Measurements from ENCODE around the gene STEAP1B. TPM values are rescaled to one million over a fixed set of nuclear protein-coding genes. Genes with fewer than 3 reads are reported as not detected.

Gene STEAP1B
- total and polyA plus RNA-seq, 4 donors: 0.06 to 0.28 (median 0.08) TPM; not detected in 1

DNA sequence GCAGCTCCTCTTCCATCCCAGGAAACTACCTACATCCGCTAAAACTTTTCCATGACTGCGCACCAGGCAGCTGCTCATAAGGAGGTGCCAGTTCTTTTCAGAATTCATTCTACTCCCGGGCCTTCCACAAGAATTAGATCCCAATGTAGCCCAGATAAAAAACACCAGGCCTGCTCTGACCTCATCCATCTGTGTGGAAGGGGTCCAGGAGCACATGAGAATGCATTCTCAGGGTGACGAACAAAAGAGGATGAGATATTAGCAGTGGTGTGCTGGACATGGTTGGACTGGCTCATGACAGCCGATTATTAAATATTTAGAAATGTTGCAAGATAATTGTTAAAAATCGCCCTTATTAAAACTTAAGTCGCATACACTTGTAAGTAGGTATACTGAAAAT lies 43.2 kb upstream of the STEAP1B start:
- no peak overlapping the region for H3K27ac ChIP-seq (ENCODE audit: low read depth in 1 of 2, low read length in 2 of 2)
- no peak overlapping the region for H3K9ac ChIP-seq (ENCODE audit: low read depth in 1 of 2, low read length in 2 of 2)
- 90% methylated on average over 7 of the region's 7 CpGs for WGBS
- TF ChIP-seq FOXA1 (IDR thresholded peaks at IDR 0.05): no peak
- no peak for TF ChIP-seq FOXA2 (IDR thresholded peaks at IDR 0.05)
- TF ChIP-seq, protein P1, sequence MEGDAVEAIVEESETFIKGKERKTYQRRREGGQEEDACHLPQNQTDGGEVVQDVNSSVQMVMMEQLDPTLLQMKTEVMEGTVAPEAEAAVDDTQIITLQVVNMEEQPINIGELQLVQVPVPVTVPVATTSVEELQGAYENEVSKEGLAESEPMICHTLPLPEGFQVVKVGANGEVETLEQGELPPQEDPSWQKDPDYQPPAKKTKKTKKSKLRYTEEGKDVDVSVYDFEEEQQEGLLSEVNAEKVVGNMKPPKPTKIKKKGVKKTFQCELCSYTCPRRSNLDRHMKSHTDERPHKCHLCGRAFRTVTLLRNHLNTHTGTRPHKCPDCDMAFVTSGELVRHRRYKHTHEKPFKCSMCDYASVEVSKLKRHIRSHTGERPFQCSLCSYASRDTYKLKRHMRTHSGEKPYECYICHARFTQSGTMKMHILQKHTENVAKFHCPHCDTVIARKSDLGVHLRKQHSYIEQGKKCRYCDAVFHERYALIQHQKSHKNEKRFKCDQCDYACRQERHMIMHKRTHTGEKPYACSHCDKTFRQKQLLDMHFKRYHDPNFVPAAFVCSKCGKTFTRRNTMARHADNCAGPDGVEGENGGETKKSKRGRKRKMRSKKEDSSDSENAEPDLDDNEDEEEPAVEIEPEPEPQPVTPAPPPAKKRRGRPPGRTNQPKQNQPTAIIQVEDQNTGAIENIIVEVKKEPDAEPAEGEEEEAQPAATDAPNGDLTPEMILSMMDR (IDR thresholded peaks at IDR 0.05; ENCODE audit: low read depth, low read length, missing input control): no peak
- TF ChIP-seq YY1 (IDR thresholded peaks at IDR 0.05): no peak
- TF ChIP-seq, protein P2, sequence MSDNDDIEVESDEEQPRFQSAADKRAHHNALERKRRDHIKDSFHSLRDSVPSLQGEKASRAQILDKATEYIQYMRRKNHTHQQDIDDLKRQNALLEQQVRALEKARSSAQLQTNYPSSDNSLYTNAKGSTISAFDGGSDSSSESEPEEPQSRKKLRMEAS (IDR thresholded peaks at IDR 0.05): no peak
- TF ChIP-seq, protein P3, sequence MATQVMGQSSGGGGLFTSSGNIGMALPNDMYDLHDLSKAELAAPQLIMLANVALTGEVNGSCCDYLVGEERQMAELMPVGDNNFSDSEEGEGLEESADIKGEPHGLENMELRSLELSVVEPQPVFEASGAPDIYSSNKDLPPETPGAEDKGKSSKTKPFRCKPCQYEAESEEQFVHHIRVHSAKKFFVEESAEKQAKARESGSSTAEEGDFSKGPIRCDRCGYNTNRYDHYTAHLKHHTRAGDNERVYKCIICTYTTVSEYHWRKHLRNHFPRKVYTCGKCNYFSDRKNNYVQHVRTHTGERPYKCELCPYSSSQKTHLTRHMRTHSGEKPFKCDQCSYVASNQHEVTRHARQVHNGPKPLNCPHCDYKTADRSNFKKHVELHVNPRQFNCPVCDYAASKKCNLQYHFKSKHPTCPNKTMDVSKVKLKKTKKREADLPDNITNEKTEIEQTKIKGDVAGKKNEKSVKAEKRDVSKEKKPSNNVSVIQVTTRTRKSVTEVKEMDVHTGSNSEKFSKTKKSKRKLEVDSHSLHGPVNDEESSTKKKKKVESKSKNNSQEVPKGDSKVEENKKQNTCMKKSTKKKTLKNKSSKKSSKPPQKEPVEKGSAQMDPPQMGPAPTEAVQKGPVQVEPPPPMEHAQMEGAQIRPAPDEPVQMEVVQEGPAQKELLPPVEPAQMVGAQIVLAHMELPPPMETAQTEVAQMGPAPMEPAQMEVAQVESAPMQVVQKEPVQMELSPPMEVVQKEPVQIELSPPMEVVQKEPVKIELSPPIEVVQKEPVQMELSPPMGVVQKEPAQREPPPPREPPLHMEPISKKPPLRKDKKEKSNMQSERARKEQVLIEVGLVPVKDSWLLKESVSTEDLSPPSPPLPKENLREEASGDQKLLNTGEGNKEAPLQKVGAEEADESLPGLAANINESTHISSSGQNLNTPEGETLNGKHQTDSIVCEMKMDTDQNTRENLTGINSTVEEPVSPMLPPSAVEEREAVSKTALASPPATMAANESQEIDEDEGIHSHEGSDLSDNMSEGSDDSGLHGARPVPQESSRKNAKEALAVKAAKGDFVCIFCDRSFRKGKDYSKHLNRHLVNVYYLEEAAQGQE (IDR thresholded peaks at IDR 0.05): no peak
- TF ChIP-seq HNF4A (conservative IDR thresholded peaks at IDR 0.05): no peak
- TF ChIP-seq JUND (IDR thresholded peaks at IDR 0.05): no peak
- peaks cover 0 to 25% (median 3%) of the 10 kb centered on the region in 4 donors for H3K27me3 ChIP-seq (ENCODE audit: control insufficient read depth in 4 of 4, insufficient read depth in 4 of 4, low read length in 3 of 4)
- H3K4me1 ChIP-seq (ENCODE audit: control insufficient read depth in 4 of 4, insufficient read depth in 4 of 4, low read length in 3 of 4): no peaks in the 10 kb centered on the region
- DNase-seq (ENCODE audit: low spot score): no peak
- no peak overlapping the region for H3K4me3 ChIP-seq (ENCODE audit: low read depth in 1 of 3, low read length in 3 of 3)
- H3K36me3 ChIP-seq (ENCODE audit: control insufficient read depth in 4 of 4, insufficient read depth in 3 of 4, low read depth in 1 of 4, low read length in 3 of 4): no peaks in the 10 kb centered on the region
- no peaks in the 10 kb centered on the region for H3K9me3 ChIP-seq (ENCODE audit: control insufficient read depth in 4 of 4, low read length in 3 of 4)

DNA sequence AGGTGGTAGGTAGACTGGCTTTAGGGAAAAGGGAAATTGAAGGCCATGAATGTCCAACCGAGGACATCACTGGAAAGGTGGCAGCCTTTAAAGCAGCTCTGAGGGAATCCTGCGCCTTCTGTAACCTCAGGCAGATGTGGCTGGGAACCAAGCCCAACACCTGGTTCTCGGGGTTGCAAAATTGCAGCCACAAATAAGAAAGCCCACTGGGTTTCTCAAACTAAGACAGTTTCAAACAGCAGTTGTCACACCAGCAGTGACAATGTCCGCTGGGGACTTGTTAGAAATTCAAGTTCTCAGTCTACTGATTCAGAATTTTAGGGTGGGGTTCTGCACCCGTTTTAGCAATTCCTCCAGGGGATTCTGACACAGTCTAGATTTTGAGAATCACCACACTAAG lies 42.7 kb upstream of the STEAP1B start:
- Histone ChIP-seq H3K27me3 (ENCODE audit: control insufficient read depth in 4 of 4, insufficient read depth in 4 of 4, low read length in 3 of 4) (peaks cover 0 to 20% (median 2%) of the 10 kb centered on the region in 4 donors), H3K9me3 (ENCODE audit: control insufficient read depth in 4 of 4, low read length in 3 of 4) (no peaks in the 10 kb centered on the region), H3K4me3 (ENCODE audit: low read depth in 1 of 3, low read length in 3 of 3) (no peak overlapping the region), H3K36me3 (ENCODE audit: control insufficient read depth in 4 of 4, insufficient read depth in 3 of 4, low read depth in 1 of 4, low read length in 3 of 4) (no peaks in the 10 kb centered on the region), H3K27ac (ENCODE audit: low read depth in 1 of 2, low read length in 2 of 2) (no peak overlapping the region), H3K9ac (ENCODE audit: low read depth in 1 of 2, low read length in 2 of 2) (no peak overlapping the region), H3K4me1 (ENCODE audit: control insufficient read depth in 4 of 4, insufficient read depth in 4 of 4, low read length in 3 of 4) (no peaks in the 10 kb centered on the region)
- no peak for TF ChIP-seq RAD21 (IDR thresholded peaks at IDR 0.05)
- TF ChIP-seq, protein P4, sequence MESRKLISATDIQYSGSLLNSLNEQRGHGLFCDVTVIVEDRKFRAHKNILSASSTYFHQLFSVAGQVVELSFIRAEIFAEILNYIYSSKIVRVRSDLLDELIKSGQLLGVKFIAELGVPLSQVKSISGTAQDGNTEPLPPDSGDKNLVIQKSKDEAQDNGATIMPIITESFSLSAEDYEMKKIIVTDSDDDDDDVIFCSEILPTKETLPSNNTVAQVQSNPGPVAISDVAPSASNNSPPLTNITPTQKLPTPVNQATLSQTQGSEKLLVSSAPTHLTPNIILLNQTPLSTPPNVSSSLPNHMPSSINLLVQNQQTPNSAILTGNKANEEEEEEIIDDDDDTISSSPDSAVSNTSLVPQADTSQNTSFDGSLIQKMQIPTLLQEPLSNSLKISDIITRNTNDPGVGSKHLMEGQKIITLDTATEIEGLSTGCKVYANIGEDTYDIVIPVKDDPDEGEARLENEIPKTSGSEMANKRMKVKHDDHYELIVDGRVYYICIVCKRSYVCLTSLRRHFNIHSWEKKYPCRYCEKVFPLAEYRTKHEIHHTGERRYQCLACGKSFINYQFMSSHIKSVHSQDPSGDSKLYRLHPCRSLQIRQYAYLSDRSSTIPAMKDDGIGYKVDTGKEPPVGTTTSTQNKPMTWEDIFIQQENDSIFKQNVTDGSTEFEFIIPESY (IDR thresholded peaks at IDR 0.05): no peak
- no peak for TF ChIP-seq EGR1 (IDR thresholded peaks at IDR 0.05; ENCODE audit: low read depth in 2 of 2)
- TF ChIP-seq JUND (IDR thresholded peaks at IDR 0.05): no peak
- no peak for TF ChIP-seq TAF1 (conservative IDR thresholded peaks at IDR 0.05)
- TF ChIP-seq YY1 (IDR thresholded peaks at IDR 0.05): no peak
- TF ChIP-seq, protein P3 (IDR thresholded peaks at IDR 0.05): no peak
- TF ChIP-seq, protein P1 (IDR thresholded peaks at IDR 0.05; ENCODE audit: low read depth, low read length, missing input control): no peak
- TF ChIP-seq, protein P5, sequence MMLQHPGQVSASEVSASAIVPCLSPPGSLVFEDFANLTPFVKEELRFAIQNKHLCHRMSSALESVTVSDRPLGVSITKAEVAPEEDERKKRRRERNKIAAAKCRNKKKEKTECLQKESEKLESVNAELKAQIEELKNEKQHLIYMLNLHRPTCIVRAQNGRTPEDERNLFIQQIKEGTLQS (IDR thresholded peaks at IDR 0.05): no peak
- no peak for TF ChIP-seq HNF4G (IDR thresholded peaks at IDR 0.05)
- TF ChIP-seq GABPA (IDR thresholded peaks at IDR 0.05 in 1 of 2, conservative IDR thresholded peaks at IDR 0.05 in 1 of 2): no peak
- no peak for TF ChIP-seq NR2F2 (IDR thresholded peaks at IDR 0.05)
- TF ChIP-seq HNF4A (conservative IDR thresholded peaks at IDR 0.05): no peak
- no peak for TF ChIP-seq FOXA1 (IDR thresholded peaks at IDR 0.05)
- no peak for DNase-seq (ENCODE audit: low spot score)
- WGBS: 82% methylated on average over 5 of the region's 5 CpGs

Data from liver (tissue), 9 donors.